Gastroesophageal sphincter (tissue), 3 donors: ENCODE data around the gene PTPRK.

ENCODE experiments used
- CTCF ChIP-seq, 4 experiments: fragments of 200-600 bp in 2 of 4; fragments of 450-650 bp in 2 of 4; sonication (generic) in 1 of 4; IDR thresholded peaks; one replicate each; pipeline ENCODE4 v1.5.1; 2017 to 2019; ENCODE audit warnings: antibody characterized with exemption in 4 of 4, mild to moderate bottlenecking in 2 of 4, moderate library complexity in 2 of 4
- EP300 ChIP-seq: sonication (generic); formaldehyde crosslinking; IDR thresholded peaks from one replicate; pipeline ENCODE4 v1.6.1; 2017; ENCODE audit warnings: antibody characterized with exemption, mild to moderate bottlenecking

- TF ChIP-seq CTCF (IDR thresholded peaks at IDR 0.05) (no peak), EP300 (no peak)
Measured at GRCh38 chr6:128376952-128377503, 143.4 kb downstream of the PTPRK start.
